HG02798 (cell line): Measurements from ENCODE around the gene EPHB2.
A peak's percentile ranks its signal among the peaks of the same experiment; 100 is the strongest.

Experiments
- ATAC-seq: cut with Tn5 transposase; IDR thresholded peaks from one replicate; pipeline ENCODE4 v1.9.1; 2021; ENCODE audit warnings: mild to moderate bottlenecking; ENCODE audit not compliant: unreplicated experiment, poor library complexity

Gene EPHB2

DNA sequence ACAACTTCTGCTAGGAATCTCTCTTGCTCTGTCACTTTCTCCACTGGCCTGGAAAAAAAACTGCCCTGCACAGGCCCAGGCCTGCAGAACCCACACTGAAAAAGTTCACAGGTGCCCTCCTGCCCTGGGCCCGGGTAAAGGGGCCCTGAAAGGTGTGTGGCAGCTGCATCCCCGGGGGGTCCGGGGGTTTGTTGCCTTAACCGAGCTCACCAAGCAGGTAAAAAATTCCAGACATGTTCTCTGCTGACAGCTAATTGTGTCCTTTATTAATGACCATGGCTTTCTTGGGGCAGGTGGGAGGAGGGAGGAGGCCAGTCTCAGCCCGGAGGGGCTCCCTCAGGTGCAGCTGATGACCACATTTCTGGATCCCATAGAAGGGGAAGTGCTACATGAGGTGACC, 139.1 kb downstream of the EPHB2 start:
- ATAC-seq, result no peak

DNA sequence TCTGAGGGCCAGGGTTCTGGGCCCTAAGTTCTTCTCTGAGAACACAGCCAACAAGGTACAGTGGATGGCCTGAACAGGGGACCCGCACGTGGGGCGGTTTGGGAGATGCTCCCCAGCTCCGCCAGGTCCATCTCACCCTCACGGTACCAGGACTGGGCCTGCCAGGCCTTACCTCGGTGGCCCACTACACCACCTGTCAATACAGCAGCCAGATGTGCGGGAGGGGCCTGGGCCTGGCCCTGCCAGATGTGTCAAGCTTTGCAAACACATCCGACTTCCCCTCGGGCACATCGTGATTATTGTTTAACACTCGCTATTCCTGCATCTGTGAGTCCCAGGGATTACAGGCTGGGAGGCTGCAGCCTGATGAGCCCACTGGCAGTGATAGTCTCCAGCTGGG, 139.6 kb downstream of the EPHB2 start:
- no peak for ATAC-seq

DNA sequence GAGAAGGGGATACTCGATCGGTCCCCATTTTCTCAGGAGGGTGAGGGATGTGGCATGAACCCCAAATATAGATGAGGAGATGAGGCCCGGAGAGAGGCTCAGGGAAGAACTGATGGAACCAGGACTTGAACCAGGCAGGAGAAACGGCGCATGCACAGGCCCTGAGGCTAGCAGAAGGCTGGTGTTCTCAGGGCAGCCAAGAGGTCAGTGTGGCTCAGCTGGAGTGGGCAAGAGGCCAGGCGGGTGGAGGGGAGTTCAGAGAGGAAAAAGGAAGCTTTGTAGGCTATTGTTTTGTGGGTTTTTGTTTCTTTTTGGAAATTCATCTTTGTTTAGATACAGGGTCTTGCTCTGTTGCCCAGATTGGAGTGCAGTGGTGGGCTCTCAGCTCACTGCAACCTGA, 140.0 kb downstream of the EPHB2 start:
- ATAC-seq, result no peak

GRCh38 chr1:22851517-22851916, 140.9 kb downstream of the EPHB2 start:
- ATAC-seq, result no peak

- no peak for ATAC-seq
Observed at GRCh38 chr1:22852144-22852655, 141.6 kb downstream of the EPHB2 start.

DNA sequence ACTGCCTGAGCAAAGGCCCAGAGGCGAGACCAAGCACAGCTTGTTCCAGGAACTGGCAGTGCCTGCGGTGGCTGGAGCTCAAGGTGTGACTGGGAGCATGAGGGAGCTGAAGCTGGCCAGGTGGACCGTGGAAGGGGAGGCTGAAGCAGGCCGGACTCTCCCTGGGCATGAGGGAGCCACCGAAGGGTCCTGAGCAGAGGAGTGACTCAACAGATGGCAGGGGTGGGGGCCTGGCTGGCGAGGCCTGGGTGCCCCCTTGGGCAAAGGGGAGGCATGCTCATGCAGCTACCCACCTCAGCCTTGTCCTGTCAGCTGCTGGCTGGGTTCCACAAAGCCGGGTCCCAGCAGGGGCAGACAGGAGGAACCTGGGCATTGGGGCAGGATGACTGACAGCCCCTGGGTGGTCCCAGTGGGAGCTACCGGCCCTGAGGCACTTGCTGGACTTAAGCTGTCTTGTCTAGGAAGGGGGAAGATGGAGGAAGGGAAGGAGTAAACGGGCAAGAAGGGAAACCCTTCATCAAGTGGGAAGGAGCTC, 143.1 kb downstream of the EPHB2 start:
- ATAC-seq, result no peak

GRCh38 chr1:22854688-22855565, 144.3 kb downstream of the EPHB2 start:
- peak; percentile 46 for ATAC-seq

- ATAC-seq, result no peak
Observed at GRCh38 chr1:22855668-22856606, 145.3 kb downstream of the EPHB2 start.

- ATAC-seq, result no peak
Observed at GRCh38 chr1:22857661-22858060, 147.0 kb downstream of the EPHB2 start.

- ATAC-seq, result no peak
Observed at GRCh38 chr1:22860414-22860800, 149.8 kb downstream of the EPHB2 start.

GRCh38 chr1:22860883-22861385, 150.3 kb downstream of the EPHB2 start:
- ATAC-seq, result no peak

DNA sequence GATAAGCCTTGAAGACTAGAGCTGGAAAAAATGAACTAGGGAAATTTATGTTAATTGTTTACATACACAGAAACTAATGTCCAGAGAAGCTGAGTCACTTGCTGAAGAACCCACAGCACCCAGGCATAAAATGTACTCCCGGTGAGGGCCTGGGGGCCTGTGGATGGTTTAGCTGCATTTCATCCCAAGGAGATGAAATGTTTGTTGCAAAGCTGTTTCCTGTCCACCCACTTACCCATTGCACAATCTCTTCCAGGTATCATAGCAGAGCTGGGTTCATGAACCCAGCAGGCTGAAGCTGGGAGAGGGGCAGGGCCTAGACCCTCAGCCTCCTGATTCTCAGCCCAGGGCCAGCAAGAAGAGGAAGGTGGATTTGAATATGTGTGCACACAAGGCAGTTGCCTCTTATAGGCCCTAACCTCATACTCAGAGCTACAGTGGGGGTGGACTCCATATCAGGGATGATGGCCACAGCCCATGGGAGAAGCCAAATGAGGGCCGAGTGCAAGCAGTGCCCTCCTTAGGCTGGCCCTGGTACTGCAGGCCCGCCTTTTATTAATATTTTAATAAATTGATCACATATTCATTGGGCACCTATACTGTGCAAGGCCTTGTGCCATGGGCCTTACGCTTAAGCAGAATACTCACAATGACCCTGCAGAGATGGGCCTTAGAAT, 151.3 kb downstream of the EPHB2 start:
- no peak for ATAC-seq

- ATAC-seq, result no peak
Observed at GRCh38 chr1:22862752-22863151, 152.1 kb downstream of the EPHB2 start.

DNA sequence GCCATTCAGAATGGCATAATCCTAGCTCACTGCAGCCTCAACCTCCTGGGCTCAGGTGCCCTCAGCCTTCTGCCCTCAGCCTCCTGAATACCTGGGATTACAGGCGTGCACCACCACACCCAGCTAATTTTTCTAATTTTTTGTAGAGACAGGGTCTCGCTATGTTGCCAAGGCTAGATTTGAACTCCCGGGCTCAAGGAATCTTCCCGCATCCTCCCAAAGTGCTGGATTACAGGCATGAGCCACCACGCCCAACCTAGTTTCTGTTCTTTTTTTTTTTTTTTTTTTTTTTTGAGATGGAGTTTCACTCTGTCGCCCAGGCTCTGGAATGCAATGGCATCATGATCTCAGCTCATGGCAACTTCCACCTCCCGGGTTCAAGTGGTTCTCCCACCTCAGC, 153.1 kb downstream of the EPHB2 start:
- no peak for ATAC-seq

DNA sequence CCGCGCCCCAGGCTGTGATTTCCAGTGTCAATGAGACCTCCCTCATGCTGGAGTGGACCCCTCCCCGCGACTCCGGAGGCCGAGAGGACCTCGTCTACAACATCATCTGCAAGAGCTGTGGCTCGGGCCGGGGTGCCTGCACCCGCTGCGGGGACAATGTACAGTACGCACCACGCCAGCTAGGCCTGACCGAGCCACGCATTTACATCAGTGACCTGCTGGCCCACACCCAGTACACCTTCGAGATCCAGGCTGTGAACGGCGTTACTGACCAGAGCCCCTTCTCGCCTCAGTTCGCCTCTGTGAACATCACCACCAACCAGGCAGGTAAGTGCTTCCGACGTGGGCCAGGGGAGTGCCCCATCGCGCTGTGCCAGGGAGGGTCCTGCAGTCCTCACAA, 154.2 kb downstream of the EPHB2 start:
- no peak for ATAC-seq

GRCh38 chr1:22865736-22866135, 155.1 kb downstream of the EPHB2 start:
- no peak for ATAC-seq

DNA sequence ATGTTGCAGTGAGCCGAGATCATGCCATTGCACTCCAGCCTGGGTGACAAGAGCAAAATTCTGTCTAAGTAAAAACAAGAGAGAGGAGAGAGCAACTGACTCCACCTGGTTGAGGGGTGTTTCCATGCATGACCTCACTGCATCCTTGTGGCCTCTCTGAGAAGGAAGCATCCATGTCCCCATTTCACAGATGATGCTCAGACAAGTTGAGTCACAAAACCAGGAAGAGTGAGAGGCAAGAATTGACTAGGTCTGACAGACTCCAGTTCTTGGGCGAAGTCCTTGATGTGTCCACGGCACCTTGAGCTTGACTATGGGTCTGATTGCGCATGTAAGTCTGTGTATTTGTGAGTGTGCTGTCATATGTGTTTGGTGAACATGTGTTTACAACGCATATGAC, 156.2 kb downstream of the EPHB2 start:
- no peak for ATAC-seq

DNA sequence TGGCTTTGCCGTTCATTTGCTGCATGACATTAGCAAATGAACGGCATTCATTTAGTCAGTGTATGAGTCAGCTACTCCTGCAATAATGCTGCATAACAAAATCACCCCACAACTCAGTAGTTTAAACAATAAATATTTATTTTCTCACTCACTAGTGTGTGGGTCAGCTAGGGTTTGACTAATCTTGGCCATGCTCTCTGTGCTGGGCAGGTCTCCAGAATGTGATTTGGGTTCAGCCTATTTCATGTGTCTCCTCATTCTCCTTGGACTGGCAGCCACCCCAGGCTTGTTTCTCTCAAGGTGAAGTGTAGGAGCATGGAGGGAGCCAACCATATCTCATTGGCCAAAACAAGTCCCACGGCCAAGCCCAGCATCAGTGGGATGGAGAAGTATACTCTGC, 157.7 kb downstream of the EPHB2 start:
- no peak for ATAC-seq

DNA sequence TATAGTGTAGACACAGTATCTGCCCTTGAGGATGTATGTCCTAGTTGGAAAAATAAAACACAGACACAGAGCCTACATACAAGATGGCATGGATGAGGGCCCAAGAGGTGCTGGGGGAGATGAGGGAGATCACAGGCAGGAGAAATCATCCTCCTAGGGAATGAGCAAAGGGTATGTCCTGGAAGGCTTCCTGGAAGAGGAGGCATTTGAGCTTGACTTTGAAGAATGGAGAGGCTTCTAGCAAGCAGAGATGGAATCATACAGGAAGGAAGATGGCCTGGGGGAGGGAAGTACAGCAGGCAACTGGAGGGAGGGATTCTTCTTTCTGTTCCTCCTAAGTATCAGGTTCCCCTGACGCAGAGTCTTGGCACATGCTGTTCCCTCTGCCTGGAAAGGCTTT, 158.7 kb downstream of the EPHB2 start:
- no peak for ATAC-seq

GRCh38 chr1:22870201-22870871, 159.7 kb downstream of the EPHB2 start:
- ATAC-seq, result no peak
